ENCODE results near the gene PODXL.
A peak's percentile ranks its signal among the peaks of the same experiment; 100 is the strongest.

GRCh38 chr7:131502810-131503508 lies 53.5 kb downstream of the PODXL start:
- TF ChIP-seq FOXA1 (IDR thresholded peaks at IDR 0.05) = no peak
- no peak for TF ChIP-seq CTCF (IDR thresholded peaks at IDR 0.05; ENCODE audit: low read depth, low read length, missing input control)
- peak; percentile 72 for TF ChIP-seq SP1 (IDR thresholded peaks at IDR 0.05)
